ENCODE results near the gene TBC1D10A. TPM values are rescaled to one million over a fixed set of nuclear protein-coding genes. Genes with fewer than 3 reads are reported as not detected.

Gene TBC1D10A
- total RNA-seq, 1 experiment from 2014 or later, result 8.4 TPM

GRCh38 chr22:30307041-30307574, 19.6 kb downstream of the TBC1D10A start:
- H2BK15ac ChIP-seq (ENCODE audit: low read depth, low read length), result no peak overlapping the region
- H3K27ac ChIP-seq (ENCODE audit: insufficient read length, low read depth, low read length), result no peak overlapping the region
- no peak overlapping the region for H2AK5ac ChIP-seq (ENCODE audit: insufficient read length, low read length)
- no peak overlapping the region for H2BK120ac ChIP-seq (ENCODE audit: low read depth, low read length, poor library complexity, severe bottlenecking)
- no peak overlapping the region for H3K18ac ChIP-seq (ENCODE audit: insufficient read length, low read depth, low read length)
- H2AFZ ChIP-seq (ENCODE audit: low read length), result no peak overlapping the region
- DNase-seq, result no peak
- Mint-ChIP-seq H3K4me3 (no peak overlapping the region), H3K36me3 (ENCODE audit: insufficient read depth in 1 of 3, low read depth in 3 of 3) (no peaks in the 10 kb centered on the region), H3K9me3 (no peaks in the 10 kb centered on the region), H3K27ac (no peak overlapping the region; a peak in 1 of 7 replicates), H3K4me1 (peaks cover 11% of the 10 kb centered on the region in 2 experiments), H3K27me3 (ENCODE audit: low read depth) (no peaks in the 10 kb centered on the region; the same call in 1 of the 2 replicates)
- H3K23me2 ChIP-seq (ENCODE audit: insufficient read length, low read depth, low read length, poor library complexity, severe bottlenecking), result no peaks in the 10 kb centered on the region
- no peaks in the 10 kb centered on the region for H4K20me1 ChIP-seq (ENCODE audit: control insufficient read depth, insufficient read depth, insufficient read length)
- H4K8ac ChIP-seq (replicated peaks; ENCODE audit: insufficient read length, low read depth, low read length), result no peak overlapping the region
- no peak overlapping the region for H2BK5ac ChIP-seq (ENCODE audit: insufficient read length, low read length)
- H3K14ac ChIP-seq (ENCODE audit: insufficient read depth, low read length), result no peak overlapping the region
- TF ChIP-seq CTCF (conservative IDR thresholded peaks at IDR 0.05), result no peak
- H3K27me3 ChIP-seq (ENCODE audit: insufficient read depth, low read length), result no peaks in the 10 kb centered on the region
- WGBS (ENCODE audit: extremely low coverage, insufficient read length, low lambda C conversion rate), result no CpG with 5 or more reads among the region's 4 CpGs
- H3T11ph ChIP-seq (ENCODE audit: low read length), result no peak overlapping the region
- H4K91ac ChIP-seq (ENCODE audit: insufficient read length, low read depth, low read length), result no peak overlapping the region
- H3K4me1 ChIP-seq (ENCODE audit: insufficient read depth, low read length), result no peaks in the 10 kb centered on the region; the same call in 1 of the 2 replicates
- no peak overlapping the region for H3K9ac ChIP-seq (ENCODE audit: extremely low read depth, insufficient read length, low read length)
- no peak overlapping the region for H3K4me2 ChIP-seq (ENCODE audit: insufficient read depth, insufficient read length, low read length)
- H4K5ac ChIP-seq (ENCODE audit: insufficient read length, low read depth, low read length), result no peak overlapping the region
- no peak overlapping the region for H2BK12ac ChIP-seq (ENCODE audit: insufficient read length, low read depth, low read length)
- no peak overlapping the region for H3K56ac ChIP-seq (ENCODE audit: insufficient read length, low read depth, low read length)
- no peaks in the 10 kb centered on the region for H3K79me2 ChIP-seq (ENCODE audit: insufficient read depth, low read length)
- no peak overlapping the region for H3K4ac ChIP-seq (ENCODE audit: low read depth, low read length)
- no peaks in the 10 kb centered on the region for H3K79me1 ChIP-seq (ENCODE audit: insufficient read depth, low read depth, low read length, poor library complexity, severe bottlenecking)
- no peak overlapping the region for H2BK20ac ChIP-seq (ENCODE audit: low read depth, low read length, poor library complexity, severe bottlenecking)
- no peaks in the 10 kb centered on the region for H3K9me3 ChIP-seq (ENCODE audit: control insufficient read depth, low read depth, low read length)
- H3K23ac ChIP-seq (ENCODE audit: insufficient read length, low read depth, low read length), result no peak overlapping the region

All from H9 (cell line).